Bronchial epithelial cell (primary cell): ENCODE data around the gene MAEA. TPM values are rescaled to one million over a fixed set of nuclear protein-coding genes. Genes with fewer than 3 reads are reported as not detected.

Experiments
- DNase-seq: peaks from one replicate; pipeline ENCODE4 v3.0.0-alpha.2; 2010; ENCODE audit warnings: low read depth
- FAIRE-seq: peaks from 2 replicates; lab custom pipeline; 2011; peaks lifted over from hg19 to GRCh38; lab: Jason Lieb, UNC
- H3K27me3 ChIP-seq: 2 replicates; pipeline ENCODE4 v1.5.1; 2011; ENCODE audit warnings: low read length; ENCODE audit not compliant: control insufficient read depth, insufficient read depth
- H3K36me3 ChIP-seq: 2 replicates; pipeline ENCODE4 v1.5.1; 2011; ENCODE audit warnings: low read length; ENCODE audit not compliant: control insufficient read depth, insufficient read depth
- H3K4me3 ChIP-seq: 2 replicates; pipeline ENCODE4 v1.5.1; 2011; ENCODE audit warnings: mild to moderate bottlenecking, low read depth, low read length, control low read depth
- total RNA-seq: library from RNA; depleted of rRNA; stranded (reverse); fragments of >200 nt; gene quantifications from 2 replicates; pipeline ENCODE4 v1.2.1, GENCODE V29; 2014
- TF ChIP-seq, protein P1 (sequence below): IDR thresholded peaks from 2 replicates; pipeline ENCODE4 v1.5.1; 2011; ENCODE audit warnings: mild to moderate bottlenecking, moderate library complexity, low read length, control low read depth, inconsistent platforms; ENCODE audit not compliant: insufficient read depth, severe bottlenecking

Gene MAEA
- total RNA-seq: 44.8 and 46.1 TPM in 2 replicates

DNA sequence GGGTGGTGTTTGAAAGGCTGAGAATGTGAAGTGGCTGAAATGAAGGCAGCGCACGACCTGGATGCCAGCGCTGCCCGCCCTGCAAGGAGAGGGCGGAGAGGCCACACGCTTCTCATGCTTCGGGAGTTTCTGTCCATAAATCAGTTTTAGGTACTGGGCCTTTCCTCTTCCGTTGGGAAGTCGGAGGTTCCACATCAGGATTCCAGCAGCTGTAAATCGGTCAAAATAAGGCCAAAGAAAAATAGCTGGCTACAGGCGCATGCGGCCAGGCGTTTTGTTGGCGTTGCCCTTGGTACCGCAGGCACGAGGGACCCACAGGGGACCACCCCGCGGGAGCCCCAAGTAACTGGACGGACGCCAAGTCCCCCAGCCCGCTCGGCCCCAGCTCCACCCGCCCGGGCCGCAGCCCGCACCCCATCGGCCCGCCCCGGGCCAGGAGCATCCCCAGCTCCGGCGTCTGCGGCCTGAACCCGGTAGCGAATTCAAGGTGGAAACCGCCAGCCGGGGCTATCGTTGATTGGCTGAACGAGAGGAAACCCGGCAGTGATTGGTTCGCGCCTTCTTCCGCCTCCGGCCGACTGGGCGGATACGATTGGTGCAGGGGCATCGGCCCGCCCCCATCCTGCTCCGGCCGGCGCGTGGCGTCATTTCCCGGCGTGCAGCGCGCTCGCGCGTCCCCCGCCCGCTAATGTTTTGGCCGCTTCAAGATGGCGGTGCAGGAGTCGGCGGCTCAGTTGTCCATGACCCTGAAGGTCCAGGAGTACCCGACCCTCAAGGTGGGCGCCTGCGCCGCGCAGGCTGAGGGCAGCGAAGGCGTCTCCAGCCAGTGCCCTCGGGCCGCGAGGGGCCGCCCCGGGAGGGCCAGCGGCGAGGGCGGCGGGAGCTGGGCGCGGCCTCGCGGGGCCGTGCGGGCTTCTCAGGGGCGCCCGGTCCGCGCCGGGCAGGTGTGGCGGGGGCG lies at the start of gene MAEA:
MAEA (plus strand) TSS at position 685 of the 958 bp plus-strand sequence; CDS start at position 708, 23 bp downstream.
- peaks cover 5% of the 10 kb centered on the region for H3K36me3 ChIP-seq
- H3K27me3 ChIP-seq: no peaks in the 10 kb centered on the region
- FAIRE-seq: no peak
- H3K4me3 ChIP-seq: peak within 1 kb of the TSS; percentile 79
- DNase-seq: peak; percentile 89
- TF ChIP-seq, protein P1, sequence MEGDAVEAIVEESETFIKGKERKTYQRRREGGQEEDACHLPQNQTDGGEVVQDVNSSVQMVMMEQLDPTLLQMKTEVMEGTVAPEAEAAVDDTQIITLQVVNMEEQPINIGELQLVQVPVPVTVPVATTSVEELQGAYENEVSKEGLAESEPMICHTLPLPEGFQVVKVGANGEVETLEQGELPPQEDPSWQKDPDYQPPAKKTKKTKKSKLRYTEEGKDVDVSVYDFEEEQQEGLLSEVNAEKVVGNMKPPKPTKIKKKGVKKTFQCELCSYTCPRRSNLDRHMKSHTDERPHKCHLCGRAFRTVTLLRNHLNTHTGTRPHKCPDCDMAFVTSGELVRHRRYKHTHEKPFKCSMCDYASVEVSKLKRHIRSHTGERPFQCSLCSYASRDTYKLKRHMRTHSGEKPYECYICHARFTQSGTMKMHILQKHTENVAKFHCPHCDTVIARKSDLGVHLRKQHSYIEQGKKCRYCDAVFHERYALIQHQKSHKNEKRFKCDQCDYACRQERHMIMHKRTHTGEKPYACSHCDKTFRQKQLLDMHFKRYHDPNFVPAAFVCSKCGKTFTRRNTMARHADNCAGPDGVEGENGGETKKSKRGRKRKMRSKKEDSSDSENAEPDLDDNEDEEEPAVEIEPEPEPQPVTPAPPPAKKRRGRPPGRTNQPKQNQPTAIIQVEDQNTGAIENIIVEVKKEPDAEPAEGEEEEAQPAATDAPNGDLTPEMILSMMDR: no peak

DNA sequence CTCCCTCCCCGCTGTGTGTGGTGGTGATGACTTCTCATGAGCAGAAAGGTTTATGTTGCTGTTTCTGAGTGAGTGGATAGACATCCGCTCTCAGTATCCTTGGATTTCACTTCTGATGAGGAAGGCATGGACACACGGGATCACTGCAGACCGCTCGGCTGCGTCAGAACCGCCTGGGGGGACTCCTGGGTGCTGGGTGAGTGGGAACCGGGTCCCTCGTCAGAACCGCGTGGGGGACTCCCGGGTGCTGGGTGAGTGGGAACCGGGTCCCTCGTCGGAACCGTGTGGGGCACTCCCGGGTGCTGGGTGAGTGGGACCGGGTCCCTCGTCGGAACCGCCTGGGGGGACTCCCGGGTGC lies 49.8 kb upstream of the MAEA start:
- Histone ChIP-seq H3K27me3 (no peaks in the 10 kb centered on the region), H3K4me3 (no peak overlapping the region), H3K36me3 (peaks cover 28% of the 10 kb centered on the region)
- no peak for DNase-seq
- FAIRE-seq: no peak
- TF ChIP-seq, protein P1: no peak

DNA sequence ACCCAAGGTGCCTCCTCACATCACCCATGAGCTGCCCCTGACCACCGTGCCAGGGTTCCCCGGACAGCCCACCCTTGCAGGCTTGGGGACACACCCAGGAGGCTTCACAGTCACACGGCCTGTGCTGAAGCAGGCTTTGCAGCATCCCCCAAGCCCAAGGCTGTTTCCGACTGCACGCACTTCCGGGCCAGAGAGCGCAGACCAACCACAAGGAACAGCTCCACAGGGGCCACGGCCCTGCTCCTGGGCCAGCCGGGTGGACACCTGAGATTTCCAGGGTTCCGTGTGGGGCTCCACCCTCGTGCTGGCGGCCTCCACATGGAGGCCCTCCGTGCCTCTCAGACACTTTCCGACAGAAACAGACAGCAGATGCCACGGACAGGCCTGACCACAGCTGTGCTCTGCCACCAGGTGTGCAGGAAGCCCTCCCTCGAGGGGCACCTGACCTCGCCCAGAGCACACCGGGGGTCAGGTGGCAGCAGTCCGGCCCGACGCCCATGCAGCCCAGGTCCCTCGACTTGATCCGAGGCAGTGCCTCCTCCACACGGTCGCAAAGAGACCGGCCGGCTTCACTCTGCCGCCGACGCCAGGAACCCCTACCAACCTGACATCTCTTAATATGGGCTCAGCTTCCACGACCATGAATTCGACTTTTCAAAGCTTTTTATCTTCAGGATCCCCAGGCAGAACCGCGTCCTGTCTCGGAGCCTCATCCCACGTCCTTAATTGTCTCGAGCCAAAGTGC lies 48.8 kb upstream of the MAEA start:
- FAIRE-seq (no peak), DNase-seq (no peak)
- H3K27me3 ChIP-seq: no peaks in the 10 kb centered on the region
- no peak overlapping the region for H3K4me3 ChIP-seq
- TF ChIP-seq, protein P1: no peak
- H3K36me3 ChIP-seq: peaks cover 21% of the 10 kb centered on the region

DNA sequence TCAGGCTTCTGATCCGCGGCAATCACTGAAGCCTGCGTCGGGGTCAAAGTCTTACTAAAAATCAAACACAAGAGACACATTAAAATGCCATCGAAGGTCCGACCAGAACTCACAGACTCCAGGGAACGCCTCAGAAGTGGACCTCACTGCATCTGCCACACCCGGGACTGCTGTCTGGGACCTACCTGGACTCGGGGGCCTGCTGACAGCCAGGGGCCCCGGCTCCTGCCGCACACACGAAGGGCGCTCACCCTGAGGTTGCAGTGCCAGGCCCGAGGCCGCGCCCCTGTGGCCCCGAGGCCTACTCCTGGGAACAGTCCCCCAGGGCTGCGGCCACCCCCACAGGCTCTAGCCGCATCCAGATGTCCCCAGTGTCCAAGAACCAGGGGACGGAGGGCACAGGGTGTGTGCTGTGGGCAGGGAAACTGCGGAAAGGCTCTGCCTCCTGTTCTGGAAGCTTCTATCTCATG lies 48.2 kb upstream of the MAEA start:
- TF ChIP-seq, protein P1: no peak
- no peaks in the 10 kb centered on the region for H3K27me3 ChIP-seq
- DNase-seq: no peak
- H3K36me3 ChIP-seq: peaks cover 20% of the 10 kb centered on the region
- no peak overlapping the region for H3K4me3 ChIP-seq
- FAIRE-seq: no peak

DNA sequence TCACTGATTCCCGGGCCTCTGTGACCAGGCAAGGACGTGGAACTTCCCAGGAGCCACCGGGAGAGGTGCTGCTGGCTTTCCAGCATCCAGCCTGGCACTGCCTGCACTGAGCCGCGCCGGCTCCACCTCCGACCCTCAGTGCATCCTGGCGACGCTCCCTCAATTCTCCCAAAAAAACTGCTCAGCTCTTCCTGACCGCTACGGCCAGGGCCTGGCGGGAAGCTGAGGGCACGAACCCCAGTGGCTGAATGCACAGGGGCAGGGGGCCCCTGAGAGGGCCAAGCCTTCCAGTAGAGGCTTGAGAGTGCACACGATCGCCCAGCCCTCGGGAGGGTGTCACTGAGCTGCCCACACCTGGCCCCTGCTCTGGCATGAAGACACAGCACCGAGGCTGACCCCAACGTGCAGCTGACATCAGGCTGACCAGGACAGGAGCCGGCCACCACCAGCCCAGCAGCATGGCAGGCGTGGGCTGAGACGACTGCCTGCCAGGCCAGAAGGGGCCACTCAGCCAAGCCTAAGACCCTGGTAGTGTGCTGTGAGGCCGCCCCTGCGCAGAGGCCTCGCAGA lies 47.7 kb upstream of the MAEA start:
- no peak overlapping the region for H3K4me3 ChIP-seq
- no peaks in the 10 kb centered on the region for H3K27me3 ChIP-seq
- peaks cover 20% of the 10 kb centered on the region for H3K36me3 ChIP-seq
- TF ChIP-seq, protein P1: no peak
- DNase-seq (no peak), FAIRE-seq (no peak)
